Panc1 (cell line): Measurements from ENCODE around the gene MOV10L1. TPM values are rescaled to one million over a fixed set of nuclear protein-coding genes. Genes with fewer than 3 reads are reported as not detected.
"Not testable (repeated sequence)": the region's sequence is repeated elsewhere in the genome, so short reads cannot be mapped to it uniquely, and the experiment has no call there.

ENCODE experiments used
- ATAC-seq: fragments of 200-7000 bp; cut with Tn5 transposase; 2 replicates; pipeline ENCODE4 v1.9.1; 2020; ENCODE audit warnings: mild to moderate bottlenecking, moderate library complexity
- BruUV-seq: library from RNA; stranded (reverse); fragments of 400-500 nt; replicated peaks from 2 replicates; lab custom pipeline; 2021; lab: Mats Ljungman, UMichigan
- CTCF ChIA-PET: fragments of 300-600 bp; sonication (Branson Sonifier 250); formaldehyde crosslinking; loops from one replicate; lab custom pipeline; 2022; ENCODE audit warnings: antibody characterized with exemption; lab: Charles Lee
- POLR2A ChIA-PET: fragments of 300-600 bp; sonication (Branson Sonifier 250); formaldehyde crosslinking; loops from one replicate; lab custom pipeline; 2022; ENCODE audit warnings: antibody characterized with exemption; lab: Charles Lee
- DNase-seq: peaks from one replicate; pipeline ENCODE4 v3.0.0-alpha.2; 2010; ENCODE audit warnings: low read depth, low spot score
- H3K27ac ChIP-seq: 2 replicates; pipeline ENCODE4 v1.5.1; 2011; ENCODE audit warnings: mild to moderate bottlenecking, low read length, inconsistent platforms
- H3K27me3 ChIP-seq: fragments of 200-500 bp; sonication (Bioruptor generic); 2 replicates; pipeline ENCODE4 v1.6.0; 2014; ENCODE audit warnings: low read length, inconsistent platforms; ENCODE audit not compliant: control insufficient read depth, insufficient read depth
- H3K36me3 ChIP-seq: fragments of 200-500 bp; sonication (Bioruptor generic); 2 replicates; pipeline ENCODE4 v1.5.1; 2014; ENCODE audit warnings: inconsistent platforms, mild to moderate bottlenecking, low read length, moderate library complexity; ENCODE audit not compliant: control insufficient read depth, insufficient read depth
- H3K4me1 ChIP-seq: 2 replicates; pipeline ENCODE4 v1.5.1; 2011; ENCODE audit warnings: inconsistent platforms, mild to moderate bottlenecking, low read length, moderate library complexity; ENCODE audit not compliant: control insufficient read depth, insufficient read depth
- H3K4me3 ChIP-seq, 2 experiments: 2 replicates each; pipeline ENCODE4 v1.5.1; 2011 to 2012; ENCODE audit warnings: low read depth in 2 of 2, low read length in 2 of 2, mild to moderate bottlenecking in 2 of 2, inconsistent platforms in 1 of 2, moderate library complexity in 1 of 2
- H3K9me3 ChIP-seq: fragments of 200-500 bp; sonication (Bioruptor generic); 2 replicates; pipeline ENCODE4 v1.5.1; 2014; ENCODE audit warnings: low read depth, mild to moderate bottlenecking, inconsistent platforms, low read length, moderate library complexity; ENCODE audit not compliant: control insufficient read depth, insufficient read depth
- POLR2AphosphoS5 ChIP-seq: IDR thresholded peaks from 2 replicates; pipeline ENCODE4 v1.6.1; 2012; ENCODE audit warnings: mild to moderate bottlenecking, low read depth, low read length, moderate library complexity
- SIN3A ChIP-seq: IDR thresholded peaks from 2 replicates; pipeline ENCODE4 v1.6.1; 2012; ENCODE audit warnings: low read depth, mild to moderate bottlenecking, low read length, moderate library complexity, borderline replicate concordance; ENCODE audit not compliant: insufficient read depth
- TCF7L2 ChIP-seq: IDR thresholded peaks from 2 replicates; pipeline ENCODE4 v1.6.1; 2011; ENCODE audit warnings: mild to moderate bottlenecking, low read depth, low read length, inconsistent platforms
- in situ Hi-C: cut with HindIII; loops from 2 replicates; pipeline ENCODE4 v1.10.0; 2016; ENCODE audit warnings: low sequenced_read_pairs, low pct_unique_long_range_greater_than_20kb
- intact Hi-C: fragments of 100-400 bp; cut with micrococcal nuclease; formaldehyde crosslinking; loops from one replicate; pipeline ENCODE4 v1.10.0; 2022; ENCODE audit not compliant: unreplicated experiment
- total RNA-seq: library from RNA; stranded (reverse); gene quantifications from one replicate; pipeline ENCODE4 v1.2.1, GENCODE V29; 2021; ENCODE audit not compliant: unreplicated experiment
- TF ChIP-seq, protein P1 (sequence below), 2 experiments: IDR thresholded peaks; 2 replicates each; pipeline ENCODE4 v1.6.1; 2011 to 2012; ENCODE audit warnings: low read depth in 2 of 2, control low read depth in 1 of 2, low read length in 1 of 2, mild to moderate bottlenecking in 1 of 2, moderate library complexity in 1 of 2; ENCODE audit not compliant: insufficient read depth in 1 of 2
- TF ChIP-seq, protein P2 (sequence below): fragments of 450-650 bp; IDR thresholded peaks from 2 replicates; pipeline ENCODE4 v1.5.1; 2017; ENCODE audit warnings: mild to moderate bottlenecking

MOV10L1 gene
- total RNA-seq, 1 experiment from 2014 or later = 0.10 TPM

DNA sequence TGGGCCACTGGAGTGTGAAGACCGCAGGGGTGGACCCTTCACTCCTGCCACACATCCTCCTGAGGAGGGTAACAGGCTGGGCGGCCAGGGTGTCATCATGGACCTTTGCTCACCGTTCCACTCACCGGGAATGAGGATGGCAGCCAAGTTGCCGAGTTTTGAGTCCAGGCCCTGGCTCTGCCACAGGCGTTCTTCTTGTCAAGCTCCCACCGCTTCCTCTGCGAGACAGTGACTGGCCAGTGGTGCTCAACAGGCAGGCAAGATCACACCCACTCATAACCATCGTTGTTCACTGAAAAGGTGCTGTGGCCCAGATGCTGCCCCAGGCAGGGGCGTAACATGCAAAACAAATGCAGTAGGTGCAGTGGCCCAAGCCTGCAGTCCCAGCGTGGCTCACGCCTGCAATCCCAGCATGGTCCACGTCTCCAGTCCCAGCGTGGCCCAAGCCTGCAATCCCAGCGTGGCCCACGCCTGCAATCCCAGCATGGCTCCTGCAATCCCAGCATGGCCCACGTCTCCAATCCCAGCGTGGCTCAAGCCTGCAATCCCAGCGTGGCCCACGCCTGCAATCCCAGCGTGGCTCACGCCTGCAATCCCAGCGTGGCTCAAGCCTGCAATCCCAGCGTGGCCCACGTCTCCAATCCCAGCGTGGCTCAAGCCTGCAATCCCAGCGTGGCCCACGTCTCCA lies 75.8 kb downstream of the MOV10L1 start:
- no peaks in the 10 kb centered on the region for H3K27me3 ChIP-seq
- BruUV-seq = no TSS peak
- ChIA-PET CTCF (no interaction called here), POLR2A (no interaction called here)
- H3K9me3 ChIP-seq = no peaks in the 10 kb centered on the region
- in situ Hi-C loops = no loop called here
- no peak for ATAC-seq
- H3K4me3 ChIP-seq = no peak overlapping the region
- no peak overlapping the region for H3K27ac ChIP-seq
- intact Hi-C loops = no loop called here
- DNase-seq = no peak
- no peaks in the 10 kb centered on the region for H3K4me1 ChIP-seq
- no peaks in the 10 kb centered on the region for H3K36me3 ChIP-seq
- TF ChIP-seq, protein P1, sequence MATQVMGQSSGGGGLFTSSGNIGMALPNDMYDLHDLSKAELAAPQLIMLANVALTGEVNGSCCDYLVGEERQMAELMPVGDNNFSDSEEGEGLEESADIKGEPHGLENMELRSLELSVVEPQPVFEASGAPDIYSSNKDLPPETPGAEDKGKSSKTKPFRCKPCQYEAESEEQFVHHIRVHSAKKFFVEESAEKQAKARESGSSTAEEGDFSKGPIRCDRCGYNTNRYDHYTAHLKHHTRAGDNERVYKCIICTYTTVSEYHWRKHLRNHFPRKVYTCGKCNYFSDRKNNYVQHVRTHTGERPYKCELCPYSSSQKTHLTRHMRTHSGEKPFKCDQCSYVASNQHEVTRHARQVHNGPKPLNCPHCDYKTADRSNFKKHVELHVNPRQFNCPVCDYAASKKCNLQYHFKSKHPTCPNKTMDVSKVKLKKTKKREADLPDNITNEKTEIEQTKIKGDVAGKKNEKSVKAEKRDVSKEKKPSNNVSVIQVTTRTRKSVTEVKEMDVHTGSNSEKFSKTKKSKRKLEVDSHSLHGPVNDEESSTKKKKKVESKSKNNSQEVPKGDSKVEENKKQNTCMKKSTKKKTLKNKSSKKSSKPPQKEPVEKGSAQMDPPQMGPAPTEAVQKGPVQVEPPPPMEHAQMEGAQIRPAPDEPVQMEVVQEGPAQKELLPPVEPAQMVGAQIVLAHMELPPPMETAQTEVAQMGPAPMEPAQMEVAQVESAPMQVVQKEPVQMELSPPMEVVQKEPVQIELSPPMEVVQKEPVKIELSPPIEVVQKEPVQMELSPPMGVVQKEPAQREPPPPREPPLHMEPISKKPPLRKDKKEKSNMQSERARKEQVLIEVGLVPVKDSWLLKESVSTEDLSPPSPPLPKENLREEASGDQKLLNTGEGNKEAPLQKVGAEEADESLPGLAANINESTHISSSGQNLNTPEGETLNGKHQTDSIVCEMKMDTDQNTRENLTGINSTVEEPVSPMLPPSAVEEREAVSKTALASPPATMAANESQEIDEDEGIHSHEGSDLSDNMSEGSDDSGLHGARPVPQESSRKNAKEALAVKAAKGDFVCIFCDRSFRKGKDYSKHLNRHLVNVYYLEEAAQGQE (IDR thresholded peaks at IDR 0.05; ENCODE audit: insufficient read depth in 1 of 2, low read depth in 2 of 2, low read length in 1 of 2) = no peak
- TF ChIP-seq, protein P2, sequence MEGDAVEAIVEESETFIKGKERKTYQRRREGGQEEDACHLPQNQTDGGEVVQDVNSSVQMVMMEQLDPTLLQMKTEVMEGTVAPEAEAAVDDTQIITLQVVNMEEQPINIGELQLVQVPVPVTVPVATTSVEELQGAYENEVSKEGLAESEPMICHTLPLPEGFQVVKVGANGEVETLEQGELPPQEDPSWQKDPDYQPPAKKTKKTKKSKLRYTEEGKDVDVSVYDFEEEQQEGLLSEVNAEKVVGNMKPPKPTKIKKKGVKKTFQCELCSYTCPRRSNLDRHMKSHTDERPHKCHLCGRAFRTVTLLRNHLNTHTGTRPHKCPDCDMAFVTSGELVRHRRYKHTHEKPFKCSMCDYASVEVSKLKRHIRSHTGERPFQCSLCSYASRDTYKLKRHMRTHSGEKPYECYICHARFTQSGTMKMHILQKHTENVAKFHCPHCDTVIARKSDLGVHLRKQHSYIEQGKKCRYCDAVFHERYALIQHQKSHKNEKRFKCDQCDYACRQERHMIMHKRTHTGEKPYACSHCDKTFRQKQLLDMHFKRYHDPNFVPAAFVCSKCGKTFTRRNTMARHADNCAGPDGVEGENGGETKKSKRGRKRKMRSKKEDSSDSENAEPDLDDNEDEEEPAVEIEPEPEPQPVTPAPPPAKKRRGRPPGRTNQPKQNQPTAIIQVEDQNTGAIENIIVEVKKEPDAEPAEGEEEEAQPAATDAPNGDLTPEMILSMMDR = no peak
- no peak for TF ChIP-seq SIN3A
- TF ChIP-seq TCF7L2 = no peak
- TF ChIP-seq POLR2AphosphoS5 = no peak

DNA sequence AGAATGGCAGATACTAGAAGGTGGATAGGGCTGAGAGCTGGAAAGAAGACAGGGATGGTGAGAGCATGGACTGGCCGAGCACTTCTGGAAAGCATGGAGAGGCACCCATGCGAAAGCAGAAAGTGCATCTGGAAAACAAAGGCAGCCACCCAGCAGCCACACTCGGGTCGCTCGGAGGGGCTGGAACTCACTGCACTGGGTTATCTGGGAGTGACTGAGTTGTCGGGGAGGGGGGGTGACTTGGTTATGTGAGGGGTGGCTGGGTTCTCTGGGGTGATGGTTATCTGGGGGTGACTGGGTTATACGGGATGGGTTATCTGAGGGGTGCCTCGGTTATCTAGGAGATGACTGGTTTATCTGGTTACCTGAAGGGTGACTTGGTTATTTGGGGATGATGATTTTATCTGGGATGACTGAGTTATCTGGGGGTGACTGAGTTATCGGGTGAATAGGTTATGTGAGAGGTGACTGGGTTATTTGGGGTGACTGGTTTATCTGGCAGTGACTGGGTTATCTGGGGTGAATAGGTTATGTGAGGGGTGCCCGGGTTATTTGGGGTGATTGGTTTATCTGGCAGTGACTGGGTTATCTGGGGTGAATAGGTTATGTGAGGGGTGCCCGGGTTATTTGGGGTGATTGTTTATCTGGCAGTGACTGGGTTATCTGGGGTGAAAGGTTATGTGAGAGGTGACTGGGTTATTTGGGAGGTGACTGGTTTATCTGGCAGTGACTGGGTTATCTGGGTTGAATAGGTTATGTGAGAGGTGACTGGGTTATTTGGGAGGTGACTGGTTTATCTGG lies 78.1 kb downstream of the MOV10L1 start:
- Histone ChIP-seq H3K4me1 (no peaks in the 10 kb centered on the region), H3K27ac (no peak overlapping the region), H3K36me3 (no peaks in the 10 kb centered on the region), H3K9me3 (no peaks in the 10 kb centered on the region), H3K4me3 (no peak overlapping the region), H3K27me3 (no peaks in the 10 kb centered on the region)
- intact Hi-C loops = no loop called here
- in situ Hi-C loops = no loop called here
- no peak for ATAC-seq
- POLR2A ChIA-PET = no interaction called here
- no TSS peak for BruUV-seq
- CTCF ChIA-PET = no interaction called here
- TF ChIP-seq, protein P1 (IDR thresholded peaks at IDR 0.05; ENCODE audit: insufficient read depth in 1 of 2, low read depth in 2 of 2, low read length in 1 of 2) = no peak
- TF ChIP-seq TCF7L2 (no peak), POLR2AphosphoS5 (no peak), SIN3A (no peak)
- TF ChIP-seq, protein P2 = no peak
- no peak for DNase-seq

DNA sequence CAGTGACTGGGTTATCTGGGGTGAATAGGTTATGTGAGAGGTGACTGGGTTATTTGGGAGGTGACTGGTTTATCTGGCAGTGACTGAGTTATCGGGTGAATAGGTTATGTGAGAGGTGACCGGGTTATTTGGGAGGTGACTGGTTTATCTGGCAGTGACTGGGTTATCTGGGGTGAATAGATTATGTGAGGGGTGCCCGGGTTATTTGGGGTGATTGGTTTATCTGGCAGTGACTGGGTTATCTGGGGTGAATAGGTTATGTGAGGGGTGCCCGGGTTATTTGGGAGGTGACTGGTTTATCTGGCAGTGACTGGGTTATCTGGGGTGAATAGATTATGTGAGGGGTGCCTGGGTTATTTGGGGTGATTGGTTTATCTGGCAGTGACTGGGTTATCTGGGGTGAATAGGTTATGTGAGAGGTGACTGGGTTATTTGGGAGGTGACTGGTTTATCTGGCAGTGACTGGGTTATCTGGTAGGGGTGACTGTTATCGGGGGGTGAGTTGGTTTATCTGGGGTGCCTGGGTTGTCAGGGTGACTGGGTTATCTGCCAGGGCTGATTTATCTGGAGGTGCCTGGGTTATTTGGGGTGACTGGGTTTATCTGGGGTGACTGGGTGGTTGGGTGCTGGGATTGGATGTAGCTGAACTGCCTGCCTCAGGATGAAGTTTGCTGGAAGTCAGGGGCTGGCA lies 78.8 kb downstream of the MOV10L1 start:
- H3K27ac ChIP-seq, DNase-seq, in situ Hi-C loops, H3K4me1 ChIP-seq, POLR2A ChIA-PET, CTCF ChIA-PET, H3K36me3 ChIP-seq, H3K4me3 ChIP-seq, BruUV-seq, ATAC-seq, H3K27me3 ChIP-seq, intact Hi-C loops, H3K9me3 ChIP-seq: not testable (repeated sequence)
